Suppressor macrophage treated with lipopolysaccharide for 4 hours (primary cell): ENCODE measurements around the gene ZNF555.
"Not testable (repeated sequence)": the region's sequence is repeated elsewhere in the genome, so short reads cannot be mapped to it uniquely, and the experiment has no call there.

Experiments
- DNase-seq: peaks from one replicate; pipeline ENCODE4 v3.0.0-alpha.2; 2020

Gene ZNF555

GRCh38 chr19:2807379-2808128 lies 33.7 kb upstream of the ZNF555 start:
- DNase-seq, result no peak

GRCh38 chr19:2808129-2808941 lies 32.9 kb upstream of the ZNF555 start:
- DNase-seq, result no peak

- DNase-seq, result no peak
These were observed 31.7 kb upstream of the ZNF555 start for GRCh38 chr19:2809387-2810140.

- no peak for DNase-seq
These were observed 30.9 kb upstream of the ZNF555 start for GRCh38 chr19:2810141-2811091.

GRCh38 chr19:2811221-2811722 lies 30.0 kb upstream of the ZNF555 start:
- DNase-seq, result no peak

- no peak for DNase-seq
These were observed 29.4 kb upstream of the ZNF555 start for GRCh38 chr19:2811735-2812413.

- DNase-seq, result no peak
These were observed 28.7 kb upstream of the ZNF555 start for GRCh38 chr19:2812414-2813234.

- no peak for DNase-seq
These were observed 27.8 kb upstream of the ZNF555 start for GRCh38 chr19:2813235-2814160.

GRCh38 chr19:2814426-2814825 lies 26.8 kb upstream of the ZNF555 start:
- DNase-seq, result no peak

GRCh38 chr19:2815191-2815614 lies 26.1 kb upstream of the ZNF555 start:
- no peak for DNase-seq

GRCh38 chr19:2815923-2816322 lies 25.4 kb upstream of the ZNF555 start:
- no peak for DNase-seq

- DNase-seq, result no peak
These were observed 24.6 kb upstream of the ZNF555 start for GRCh38 chr19:2816641-2817040.

GRCh38 chr19:2817237-2817829 lies 23.9 kb upstream of the ZNF555 start:
- not testable (repeated sequence) for DNase-seq

- peak; percentile 99 for DNase-seq
These were observed 21.6 kb upstream of the ZNF555 start, which contains the start of gene ZNF554 for GRCh38 chr19:2819540-2820111. Gene ZNF554, plus strand, starts transcription at chr19:2819868. Its CDS starts 204 bp downstream, at chr19:2820072.

GRCh38 chr19:2820112-2820702 lies 21.1 kb upstream of the ZNF555 start:
- DNase-seq, result peak; percentile 12

GRCh38 chr19:2822846-2823245 lies 18.4 kb upstream of the ZNF555 start:
- no peak for DNase-seq

GRCh38 chr19:2823646-2824045 lies 17.6 kb upstream of the ZNF555 start:
- no peak for DNase-seq

- DNase-seq, result no peak
These were observed 17.1 kb upstream of the ZNF555 start for GRCh38 chr19:2824129-2824528.
